Measurements from ENCODE around the gene PCDHA9. TPM values are rescaled to one million over a fixed set of nuclear protein-coding genes. Genes with fewer than 3 reads are reported as not detected.
A peak's percentile ranks its signal among the peaks of the same experiment; 100 is the strongest.
"Not testable (repeated sequence)": the region's sequence is repeated elsewhere in the genome, so short reads cannot be mapped to it uniquely, and the experiment has no call there.

The PCDHA9 gene, protein sequence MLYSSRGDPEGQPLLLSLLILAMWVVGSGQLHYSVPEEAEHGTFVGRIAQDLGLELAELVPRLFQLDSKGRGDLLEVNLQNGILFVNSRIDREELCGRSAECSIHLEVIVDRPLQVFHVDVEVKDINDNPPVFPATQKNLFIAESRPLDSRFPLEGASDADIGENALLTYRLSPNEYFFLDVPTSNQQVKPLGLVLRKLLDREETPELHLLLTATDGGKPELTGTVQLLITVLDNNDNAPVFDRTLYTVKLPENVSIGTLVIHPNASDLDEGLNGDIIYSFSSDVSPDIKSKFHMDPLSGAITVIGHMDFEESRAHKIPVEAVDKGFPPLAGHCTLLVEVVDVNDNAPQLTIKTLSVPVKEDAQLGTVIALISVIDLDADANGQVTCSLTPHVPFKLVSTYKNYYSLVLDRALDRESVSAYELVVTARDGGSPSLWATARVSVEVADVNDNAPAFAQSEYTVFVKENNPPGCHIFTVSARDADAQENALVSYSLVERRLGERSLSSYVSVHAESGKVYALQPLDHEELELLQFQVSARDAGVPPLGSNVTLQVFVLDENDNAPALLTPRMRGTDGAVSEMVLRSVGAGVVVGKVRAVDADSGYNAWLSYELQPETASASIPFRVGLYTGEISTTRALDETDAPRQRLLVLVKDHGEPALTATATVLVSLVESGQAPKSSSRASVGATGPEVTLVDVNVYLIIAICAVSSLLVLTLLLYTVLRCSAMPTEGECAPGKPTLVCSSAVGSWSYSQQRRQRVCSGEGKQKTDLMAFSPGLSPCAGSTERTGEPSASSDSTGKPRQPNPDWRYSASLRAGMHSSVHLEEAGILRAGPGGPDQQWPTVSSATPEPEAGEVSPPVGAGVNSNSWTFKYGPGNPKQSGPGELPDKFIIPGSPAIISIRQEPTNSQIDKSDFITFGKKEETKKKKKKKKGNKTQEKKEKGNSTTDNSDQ
- 0.05 TPM in 1 of 2 replicates, not detected in the other for total RNA-seq (2014; rRNA removed; shearing (Covaris generic))
- 0.01 TPM in 1 of 2 replicates, not detected in the other for polyA plus RNA-seq (2015; cell fraction: cytosol; rRNA removed)
- 0.20 TPM in 1 of 2 replicates, not detected in the other for polyA plus RNA-seq (2015; cell fraction: nucleus; rRNA removed)

GRCh38 chr5:140848139-140849102 lies at the start of gene PCDHA9:
TSS of gene PCDHA9 (plus strand) at chr5:140848382. CDS start at chr5:140848496, 114 bp downstream.
- in situ Hi-C loops (cut with HindIII; ENCODE audit: low pct_unique_long_range_greater_than_20kb, low sequenced_read_pairs); DNase-seq (ENCODE audit: low read depth, low spot score): not testable (repeated sequence)

DNA sequence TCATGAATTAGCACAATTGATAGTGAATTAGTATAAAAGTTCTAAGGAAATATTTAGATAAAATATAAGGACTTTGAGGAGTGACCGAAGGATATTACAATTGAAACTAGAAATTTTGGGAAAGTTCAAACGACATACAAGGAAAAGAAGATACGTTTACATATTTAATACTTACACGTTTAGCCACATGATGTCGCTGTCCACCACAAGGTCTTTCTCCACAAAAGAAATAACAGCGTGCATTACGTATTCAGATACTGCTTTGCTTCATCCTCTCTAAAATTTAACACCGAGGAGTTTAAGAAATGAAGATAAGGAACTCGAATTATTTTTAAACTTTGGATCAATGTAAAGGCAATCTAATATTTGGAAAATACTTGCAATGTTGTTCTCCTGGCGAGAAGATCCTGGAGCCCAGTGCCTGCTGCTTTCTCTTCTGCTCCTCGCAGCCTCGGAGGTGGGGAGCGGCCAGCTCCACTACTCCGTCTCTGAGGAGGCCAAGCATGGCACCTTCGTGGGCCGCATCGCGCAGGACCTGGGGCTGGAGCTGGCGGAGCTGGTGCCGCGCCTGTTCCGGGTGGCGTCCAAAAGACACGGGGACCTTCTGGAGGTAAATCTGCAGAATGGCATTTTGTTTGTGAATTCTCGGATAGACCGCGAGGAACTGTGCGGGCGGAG lies 47.2 kb upstream of the PCDHA9 start, which contains the start of gene PCDHA3:
Gene PCDHA3, plus strand, starts transcription at position 242 of the 678 bp plus-strand sequence.
- in situ Hi-C loops (cut with HindIII; ENCODE audit: low pct_unique_long_range_greater_than_20kb, low sequenced_read_pairs): no loop called here
- DNase-seq (ENCODE audit: low read depth, low spot score): peak; percentile 61

- in situ Hi-C loops (cut with HindIII; ENCODE audit: low pct_unique_long_range_greater_than_20kb, low sequenced_read_pairs): no loop called here
- peak; percentile 54 for DNase-seq (ENCODE audit: low read depth, low spot score)
These were observed 46.7 kb upstream of the PCDHA9 start for GRCh38 chr5:140801494-140801841.

DNA sequence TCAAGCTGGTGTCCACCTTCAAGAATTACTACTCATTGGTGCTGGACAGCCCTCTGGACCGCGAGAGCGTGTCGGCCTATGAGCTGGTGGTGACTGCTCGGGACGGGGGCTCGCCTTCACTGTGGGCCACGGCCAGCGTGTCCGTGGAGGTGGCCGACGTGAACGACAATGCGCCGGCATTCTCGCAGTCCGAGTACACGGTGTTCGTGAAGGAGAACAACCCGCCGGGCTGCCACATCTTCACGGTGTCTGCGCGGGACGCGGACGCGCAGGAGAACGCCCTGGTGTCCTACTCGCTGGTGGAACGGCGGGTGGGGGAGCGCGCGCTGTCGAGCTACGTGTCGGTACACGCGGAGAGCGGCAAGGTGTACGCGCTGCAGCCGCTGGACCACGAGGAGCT lies 45.8 kb upstream of the PCDHA9 start:
- DNase-seq (ENCODE audit: low read depth, low spot score); in situ Hi-C loops (cut with HindIII; ENCODE audit: low pct_unique_long_range_greater_than_20kb, low sequenced_read_pairs): not testable (repeated sequence)

DNA sequence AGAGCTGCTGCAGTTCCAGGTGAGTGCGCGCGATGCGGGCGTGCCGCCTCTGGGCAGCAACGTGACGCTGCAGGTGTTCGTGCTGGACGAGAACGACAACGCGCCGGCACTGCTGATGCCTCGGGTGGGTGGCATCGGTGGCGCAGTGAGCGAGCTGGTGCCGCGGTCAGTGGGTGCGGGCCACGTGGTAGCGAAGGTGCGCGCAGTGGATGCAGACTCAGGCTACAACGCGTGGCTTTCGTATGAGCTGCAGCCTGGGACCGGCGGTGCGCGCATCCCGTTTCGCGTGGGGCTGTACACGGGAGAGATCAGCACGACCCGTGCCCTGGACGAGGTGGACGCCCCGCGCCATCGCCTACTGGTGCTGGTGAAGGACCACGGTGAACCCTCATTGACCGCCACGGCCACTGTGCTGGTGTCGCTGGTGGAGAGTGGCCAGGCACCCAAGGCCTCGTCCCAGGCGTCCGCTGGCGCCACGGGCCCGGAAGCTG lies 45.4 kb upstream of the PCDHA9 start:
- in situ Hi-C loops (cut with HindIII; ENCODE audit: low pct_unique_long_range_greater_than_20kb, low sequenced_read_pairs): no loop called here
- DNase-seq (ENCODE audit: low read depth, low spot score): no peak

DNA sequence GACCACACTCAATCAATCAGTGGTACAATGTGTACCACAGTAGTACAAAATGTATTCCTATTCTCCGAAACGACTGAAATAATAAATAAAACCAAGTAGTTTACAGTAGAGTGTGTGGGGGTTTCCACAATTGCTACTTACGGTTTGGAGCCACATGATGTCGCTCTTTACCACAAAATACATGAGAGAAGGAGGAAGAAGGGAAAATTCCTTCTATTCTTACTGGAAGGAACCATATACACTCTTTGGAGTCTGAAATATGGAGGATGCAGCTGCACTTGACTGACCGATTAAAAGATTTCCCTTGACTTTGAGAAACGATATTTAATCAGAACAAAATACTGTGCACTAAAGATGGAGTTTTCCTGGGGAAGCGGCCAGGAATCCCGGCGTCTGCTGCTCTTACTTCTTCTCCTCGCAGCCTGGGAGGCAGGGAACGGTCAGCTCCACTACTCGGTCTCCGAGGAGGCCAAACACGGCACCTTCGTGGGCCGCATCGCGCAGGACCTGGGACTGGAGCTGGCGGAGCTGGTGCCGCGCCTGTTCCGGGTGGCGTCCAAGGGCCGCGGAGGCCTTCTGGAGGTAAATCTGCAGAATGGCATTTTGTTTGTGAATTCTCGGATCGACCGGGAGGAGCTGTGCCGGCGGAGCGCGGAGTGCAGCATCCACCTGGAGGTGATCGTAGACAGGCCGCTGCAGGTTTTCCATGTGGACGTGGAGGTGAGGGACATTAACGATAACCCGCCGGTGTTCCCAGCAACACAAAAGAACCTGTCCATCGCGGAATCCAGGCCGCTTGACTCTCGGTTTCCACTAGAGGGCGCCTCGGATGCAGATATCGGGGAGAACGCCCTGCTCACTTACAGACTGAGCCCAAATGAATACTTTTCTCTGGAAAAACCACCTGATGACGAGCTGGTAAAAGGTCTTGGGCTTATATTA lies 41.1 kb upstream of the PCDHA9 start, which contains the start of gene PCDHA4:
Gene PCDHA4, plus strand, starts transcription at position 235 of the 942 bp plus-strand sequence.
- peak; percentile 53 for DNase-seq (ENCODE audit: low read depth, low spot score)
- in situ Hi-C loops (cut with HindIII; ENCODE audit: low pct_unique_long_range_greater_than_20kb, low sequenced_read_pairs): no loop called here

GRCh38 chr5:140808241-140808888 lies 39.8 kb upstream of the PCDHA9 start:
- in situ Hi-C loops (cut with HindIII; ENCODE audit: low pct_unique_long_range_greater_than_20kb, low sequenced_read_pairs); DNase-seq (ENCODE audit: low read depth, low spot score): not testable (repeated sequence)

DNA sequence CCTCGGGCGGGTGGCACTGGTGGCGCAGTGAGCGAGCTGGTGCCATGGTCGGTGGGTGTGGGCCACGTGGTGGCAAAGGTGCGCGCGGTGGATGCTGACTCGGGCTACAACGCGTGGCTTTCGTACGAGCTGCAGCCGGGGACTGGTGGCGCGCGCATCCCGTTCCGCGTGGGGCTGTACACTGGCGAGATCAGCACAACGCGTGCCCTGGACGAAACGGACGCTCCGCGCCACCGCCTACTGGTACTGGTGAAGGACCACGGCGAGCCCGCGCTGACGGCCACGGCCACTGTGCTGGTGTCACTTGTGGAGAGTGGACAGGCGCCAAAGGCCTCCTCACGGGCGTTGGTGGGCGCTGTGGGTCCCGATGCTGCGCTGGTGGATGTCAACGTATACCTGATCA lies 39.3 kb upstream of the PCDHA9 start:
- in situ Hi-C loops (cut with HindIII; ENCODE audit: low pct_unique_long_range_greater_than_20kb, low sequenced_read_pairs): no loop called here
- no peak for DNase-seq (ENCODE audit: low read depth, low spot score)

GRCh38 chr5:140821375-140822280 lies 26.6 kb upstream of the PCDHA9 start, which contains the start of gene PCDHA5:
TSS of gene PCDHA5 (plus strand) at chr5:140821613.
- DNase-seq (ENCODE audit: low read depth, low spot score): peak; percentile 58
- in situ Hi-C loops (cut with HindIII; ENCODE audit: low pct_unique_long_range_greater_than_20kb, low sequenced_read_pairs): no loop called here

GRCh38 chr5:140822281-140822629 lies 25.9 kb upstream of the PCDHA9 start:
- no peak for DNase-seq (ENCODE audit: low read depth, low spot score)
- in situ Hi-C loops (cut with HindIII; ENCODE audit: low pct_unique_long_range_greater_than_20kb, low sequenced_read_pairs): no loop called here

GRCh38 chr5:140822969-140823368 lies 25.2 kb upstream of the PCDHA9 start:
- in situ Hi-C loops (cut with HindIII; ENCODE audit: low pct_unique_long_range_greater_than_20kb, low sequenced_read_pairs); DNase-seq (ENCODE audit: low read depth, low spot score): not testable (repeated sequence)

DNA sequence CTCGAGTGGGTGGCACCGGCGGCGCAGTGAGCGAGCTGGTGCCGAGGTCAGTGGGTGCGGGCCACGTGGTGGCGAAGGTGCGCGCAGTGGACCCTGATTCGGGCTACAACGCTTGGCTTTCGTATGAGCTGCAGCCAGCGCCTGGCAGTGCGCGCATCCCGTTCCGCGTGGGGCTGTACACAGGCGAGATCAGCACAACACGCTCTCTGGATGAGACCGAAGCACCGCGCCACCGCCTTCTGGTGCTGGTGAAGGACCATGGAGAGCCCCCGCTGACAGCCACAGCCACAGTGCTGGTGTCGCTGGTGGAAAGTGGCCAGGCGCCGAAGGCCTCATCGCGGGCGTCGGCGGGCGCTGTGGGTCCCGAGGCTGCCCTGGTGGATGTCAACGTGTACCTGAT lies 24.7 kb upstream of the PCDHA9 start:
- in situ Hi-C loops (cut with HindIII; ENCODE audit: low pct_unique_long_range_greater_than_20kb, low sequenced_read_pairs): no loop called here
- no peak for DNase-seq (ENCODE audit: low read depth, low spot score)

GRCh38 chr5:140827704-140828361 lies 20.3 kb upstream of the PCDHA9 start, which contains the start of gene PCDHA6:
TSS of gene PCDHA6 (plus strand) at chr5:140827960. CDS start at chr5:140828092, 132 bp downstream.
- DNase-seq (ENCODE audit: low read depth, low spot score): no peak
- in situ Hi-C loops (cut with HindIII; ENCODE audit: low pct_unique_long_range_greater_than_20kb, low sequenced_read_pairs): no loop called here
